Activated CD4-positive, CD25-positive, alpha-beta regulatory T cell treated with anti-CD3 and anti-CD28 coated beads, Interleukin-2, amount 50 U/mL, for 16 hours (primary cell): ENCODE results near the gene SIGLEC6.
"Not testable (repeated sequence)": the region's sequence is repeated elsewhere in the genome, so short reads cannot be mapped to it uniquely, and the experiment has no call there.

Source experiments
- DNase-seq: peaks from one replicate; pipeline ENCODE4 v3.0.0-alpha.2; 2020; ENCODE audit warnings: low read depth, low spot score

SIGLEC6 gene

DNA sequence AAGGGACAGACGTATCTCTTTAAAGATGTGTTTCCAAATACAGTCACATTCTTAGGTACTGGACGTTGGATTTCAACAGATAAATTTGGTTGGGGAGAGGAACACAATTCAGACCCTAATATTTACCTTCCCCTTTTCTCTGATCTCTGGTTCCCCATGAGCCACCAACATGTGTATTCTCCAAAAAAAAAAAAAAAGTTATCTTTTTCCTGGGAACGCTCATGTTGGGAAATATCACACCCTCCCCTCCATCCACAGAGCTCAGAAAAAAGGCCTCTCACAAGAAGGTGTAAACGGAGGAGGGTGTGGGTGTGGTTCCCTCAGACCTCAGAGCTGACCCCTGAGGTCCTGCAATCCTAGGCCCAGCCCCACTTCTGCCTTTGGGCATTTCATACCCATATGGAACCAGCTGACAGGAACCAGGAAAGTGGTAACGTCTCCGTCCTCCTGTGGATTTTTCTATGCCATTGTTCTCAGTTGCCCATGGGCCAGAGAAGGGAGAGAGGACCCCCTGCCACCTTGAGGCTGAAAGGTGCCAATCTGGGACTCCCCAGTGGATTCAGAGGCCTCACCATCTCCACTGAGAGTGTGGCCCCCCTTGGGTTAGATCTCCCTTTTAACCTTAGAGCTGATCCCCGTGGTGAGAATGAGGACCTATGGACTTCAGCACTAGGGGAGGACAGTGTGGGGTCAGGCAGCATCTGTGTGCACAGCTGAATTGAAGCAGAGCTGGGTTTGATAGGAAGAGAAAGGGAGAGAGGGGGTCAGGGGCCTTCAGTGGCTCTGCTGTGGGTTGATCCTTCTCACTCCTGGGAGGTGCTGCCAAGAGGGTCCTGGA, 21.4 kb downstream of the SIGLEC6 start:
- DNase-seq = no peak

DNA sequence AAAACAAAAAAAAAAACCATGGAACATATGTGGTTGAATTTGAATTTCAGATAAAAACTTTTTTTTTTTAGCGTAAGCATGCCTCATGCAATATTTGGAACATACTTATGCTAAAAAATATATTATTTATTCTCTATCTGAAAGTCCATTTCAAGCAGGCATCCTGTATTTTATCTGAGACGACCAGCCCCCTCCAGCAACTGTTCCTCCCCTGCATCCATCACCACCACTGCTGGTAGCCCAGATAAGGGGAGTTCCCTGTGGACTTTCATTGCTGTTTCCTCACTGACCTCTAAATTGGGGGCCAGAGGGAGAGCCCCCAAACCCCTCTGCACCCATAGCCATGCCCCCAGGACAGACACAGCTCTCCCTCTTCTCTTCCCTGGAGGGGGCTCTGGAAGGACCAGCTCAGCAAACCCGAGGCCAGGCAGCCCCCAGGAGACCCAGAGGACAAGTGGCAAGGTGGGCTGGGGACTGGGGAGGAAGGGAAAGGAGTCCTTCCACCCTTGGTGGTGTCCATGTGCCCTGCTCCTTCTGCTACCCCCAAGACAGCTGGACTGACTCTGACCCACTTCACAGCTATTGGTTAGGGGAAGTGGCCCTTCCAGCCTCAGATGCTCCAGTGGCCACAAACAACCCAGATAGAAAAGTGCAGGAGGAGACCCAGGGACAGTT, 23.3 kb downstream of the SIGLEC6 start:
- DNase-seq = no peak

DNA sequence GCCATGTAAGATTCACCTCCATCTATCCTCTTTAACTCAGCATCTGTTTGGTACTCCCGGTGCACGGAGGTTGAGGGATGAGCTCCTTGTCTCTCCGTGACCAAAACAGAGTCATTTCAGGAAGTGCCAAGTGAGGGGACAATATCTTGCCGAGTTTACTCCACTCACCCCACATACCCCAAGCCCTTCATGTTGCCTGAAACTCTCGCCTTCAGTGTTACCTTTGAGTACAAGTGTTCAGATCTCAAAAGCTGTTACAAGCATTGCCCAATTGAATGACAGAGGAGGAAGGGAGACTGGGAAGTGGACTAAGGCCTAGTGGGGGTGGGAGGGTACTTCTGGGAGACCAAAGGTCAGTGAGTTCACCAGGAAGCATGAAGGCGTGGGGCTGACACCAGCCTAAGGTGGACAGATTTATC, 23.8 kb downstream of the SIGLEC6 start:
- no peak for DNase-seq

DNA sequence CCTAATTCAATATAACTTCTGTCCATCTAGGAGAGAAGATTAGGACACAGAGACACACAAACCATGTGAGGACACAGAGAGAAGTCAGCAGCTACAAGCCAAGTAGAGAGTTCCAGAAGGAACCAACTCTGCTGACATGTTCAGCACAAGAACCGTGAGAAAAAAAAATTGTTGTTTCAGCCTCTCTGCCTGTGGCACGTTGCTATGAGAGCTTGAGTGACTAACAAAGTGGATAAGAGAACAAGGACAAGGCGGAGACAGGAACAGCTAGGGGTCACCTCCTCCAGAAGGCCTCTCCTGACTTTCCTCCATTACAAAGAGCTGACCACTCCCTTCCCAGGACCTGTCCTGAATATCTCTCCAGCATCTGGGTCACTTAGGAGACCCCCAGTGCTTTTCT, 24.3 kb downstream of the SIGLEC6 start:
- DNase-seq = no peak

DNA sequence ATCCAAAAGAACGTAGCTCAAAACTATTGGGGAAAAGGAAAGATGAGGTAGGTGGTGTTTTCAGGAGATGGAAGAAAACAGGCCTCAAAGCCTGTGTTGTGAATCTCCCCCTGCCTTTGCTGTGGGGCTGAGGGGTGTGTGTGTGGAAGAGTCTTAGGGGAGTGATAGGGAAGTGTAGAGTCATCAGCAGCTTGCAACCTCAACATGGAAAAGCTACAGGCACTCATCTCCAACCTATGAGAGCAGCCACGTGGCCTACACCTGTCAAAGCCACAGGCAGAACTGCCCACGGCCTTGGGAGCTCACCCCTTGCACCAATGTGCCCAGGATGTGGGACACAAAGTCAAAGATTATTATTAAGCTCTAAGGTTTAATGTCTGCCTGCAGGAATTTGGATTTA, 25.6 kb downstream of the SIGLEC6 start:
- no peak for DNase-seq

DNA sequence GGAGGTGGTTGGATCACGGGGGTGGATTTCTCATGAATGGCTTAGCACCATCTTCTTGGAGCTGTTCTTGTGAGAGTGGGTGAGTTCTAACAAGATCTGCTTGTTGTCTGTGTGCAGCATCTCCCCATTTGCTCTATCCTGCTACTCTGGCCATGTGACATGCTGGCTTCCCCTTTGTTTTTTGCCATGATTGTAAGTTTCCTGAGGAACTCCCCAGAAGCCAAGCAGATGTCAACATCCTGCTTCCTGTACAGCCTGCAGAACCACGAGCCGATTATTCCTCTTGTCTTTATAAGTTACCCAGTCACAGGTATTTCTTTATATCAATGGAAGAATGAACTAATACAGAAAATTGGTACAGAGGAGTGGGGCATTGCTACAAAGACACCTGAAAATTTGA, 27.6 kb downstream of the SIGLEC6 start:
- no peak for DNase-seq

DNA sequence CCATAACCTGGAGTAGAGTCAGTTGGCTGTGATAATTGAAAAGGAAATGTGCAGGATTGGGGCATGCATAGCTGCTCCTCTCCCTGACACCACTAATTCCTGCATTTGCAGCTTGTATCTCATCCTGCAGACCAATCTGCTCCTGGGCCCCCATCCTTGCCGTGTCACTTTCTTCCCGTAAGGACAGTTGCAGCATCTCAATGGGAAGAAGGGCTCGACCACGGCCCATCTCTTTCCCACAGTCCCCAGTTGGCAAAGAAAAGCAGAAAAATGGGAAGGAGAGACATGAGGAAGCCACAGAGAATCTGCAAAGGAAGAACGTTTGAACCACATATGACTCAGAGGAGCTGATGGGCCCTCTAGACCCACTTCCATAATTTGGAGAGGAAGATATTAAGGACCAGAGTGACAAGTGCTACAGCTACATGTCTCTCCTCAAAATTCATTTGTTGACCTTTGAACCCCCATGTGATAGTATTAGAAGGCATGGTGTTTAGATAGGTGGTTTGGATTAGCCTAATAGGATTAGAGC, 28.1 kb downstream of the SIGLEC6 start:
- DNase-seq = no peak

DNA sequence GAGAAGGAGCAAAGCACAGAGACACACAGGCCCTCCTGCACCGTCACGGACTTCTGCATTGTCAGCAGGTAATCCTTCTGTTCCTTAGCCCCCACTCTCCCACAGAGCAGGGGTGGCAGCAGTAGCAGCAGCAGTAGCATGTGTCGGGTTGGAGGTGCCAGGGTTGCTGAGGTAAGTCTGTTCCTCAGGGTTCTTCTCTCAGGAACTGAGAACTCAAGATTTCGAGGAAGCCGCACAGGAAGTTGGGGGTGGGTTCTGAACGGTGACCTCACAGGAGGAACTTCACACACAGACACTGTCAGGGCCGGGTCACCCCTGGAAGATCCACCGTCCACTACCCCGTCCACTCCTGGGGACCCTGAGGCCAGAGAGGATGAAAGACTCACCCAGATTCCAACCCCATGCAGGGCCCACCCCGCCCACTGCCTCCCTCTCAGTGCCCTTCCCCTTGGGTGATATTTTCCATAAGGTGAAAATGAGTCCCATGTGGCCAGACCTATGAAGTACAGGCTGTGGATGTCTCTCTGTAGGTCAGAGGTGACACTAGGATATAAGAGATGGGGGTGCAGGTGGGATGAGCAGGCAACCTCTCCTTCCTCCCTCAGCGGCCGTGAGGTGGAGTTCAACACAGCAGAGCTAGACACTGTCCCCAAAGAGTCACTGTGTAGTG, 29.7 kb downstream of the SIGLEC6 start, which contains the start of gene SIGLEC12:
Gene SIGLEC12, minus strand, starts transcription at position 207 of the 670 bp plus-strand sequence. Its CDS starts 67 bp downstream, at position 140.
- no peak for DNase-seq

DNA sequence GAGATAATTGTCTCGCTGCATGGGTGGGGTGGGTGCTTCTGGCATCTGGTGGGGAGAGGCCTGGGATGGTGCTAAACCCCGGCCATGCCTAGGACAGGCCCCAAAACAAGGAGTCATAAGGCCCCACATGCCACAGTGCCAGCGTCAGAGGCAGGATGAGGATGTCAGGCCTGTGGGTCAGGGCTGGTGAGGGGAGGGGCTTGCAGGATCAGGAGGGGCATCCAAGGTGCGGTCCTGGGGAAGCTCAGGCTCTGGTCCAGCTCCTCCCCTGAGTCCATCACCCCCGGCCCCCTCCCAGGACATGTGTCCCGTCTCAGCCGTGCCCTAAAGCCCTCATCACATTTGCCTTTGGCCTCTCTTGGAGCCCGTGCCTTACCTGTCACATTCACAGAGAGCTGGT, 30.5 kb downstream of the SIGLEC6 start:
- not testable (repeated sequence) for DNase-seq

DNA sequence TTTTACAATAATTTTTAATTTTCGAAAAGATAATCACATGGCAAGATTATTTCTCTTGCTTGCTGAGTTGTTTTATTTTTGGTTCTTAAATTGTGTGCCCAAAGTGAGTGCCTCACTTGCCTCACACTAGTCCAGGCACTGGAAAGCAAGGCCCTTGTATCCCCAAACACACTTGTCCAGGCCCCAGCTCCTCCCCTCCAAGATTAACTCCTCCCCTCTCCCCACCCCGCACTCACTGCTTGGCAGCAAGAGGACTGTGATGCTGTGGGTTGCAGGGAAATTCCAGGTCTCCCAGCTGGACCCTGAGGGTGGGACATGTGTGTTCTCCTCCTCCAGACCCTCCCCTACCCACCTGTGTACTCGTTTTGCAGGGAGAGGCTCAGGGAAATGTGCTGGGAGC, 33.8 kb downstream of the SIGLEC6 start:
- DNase-seq = no peak

DNA sequence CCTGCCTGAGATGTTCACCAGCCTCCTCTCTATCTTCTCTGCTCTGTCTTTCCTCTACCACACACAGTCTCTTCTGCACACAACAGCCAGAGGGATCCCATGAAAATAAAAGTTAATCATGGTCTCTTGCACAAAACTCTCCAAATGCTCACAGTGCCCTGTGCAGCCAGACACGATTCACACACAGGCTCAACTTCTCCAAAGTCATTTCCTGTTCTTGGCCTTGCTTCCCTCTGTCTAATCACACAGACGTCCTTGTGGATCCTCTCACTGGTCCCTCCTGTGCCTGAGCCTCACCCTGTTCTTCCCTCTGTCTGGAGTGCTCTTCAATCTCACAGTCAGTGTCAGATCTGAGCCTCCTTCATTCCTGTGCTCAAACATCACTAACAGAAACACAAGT, 37.7 kb downstream of the SIGLEC6 start:
- DNase-seq = no peak

DNA sequence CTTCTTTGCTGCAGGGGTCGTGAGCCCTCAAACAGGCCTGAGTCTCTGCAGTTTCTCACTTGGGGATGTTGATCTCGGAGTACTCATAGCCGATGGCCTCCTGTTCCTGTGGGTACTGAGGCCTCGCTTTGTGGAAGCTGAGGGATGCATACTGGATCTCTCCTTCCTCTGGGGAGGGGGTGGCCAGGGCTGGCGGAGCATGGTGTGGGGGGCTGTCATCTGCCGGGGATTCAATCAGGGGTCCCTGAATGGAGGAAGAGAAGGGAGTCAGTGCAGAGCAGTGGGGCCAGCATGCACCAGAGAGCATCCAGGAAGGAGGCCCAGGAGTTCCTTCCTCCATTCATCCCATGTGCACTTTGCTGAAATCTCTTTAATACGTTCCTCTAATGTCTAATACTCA, 39.9 kb downstream of the SIGLEC6 start:
- no peak for DNase-seq

DNA sequence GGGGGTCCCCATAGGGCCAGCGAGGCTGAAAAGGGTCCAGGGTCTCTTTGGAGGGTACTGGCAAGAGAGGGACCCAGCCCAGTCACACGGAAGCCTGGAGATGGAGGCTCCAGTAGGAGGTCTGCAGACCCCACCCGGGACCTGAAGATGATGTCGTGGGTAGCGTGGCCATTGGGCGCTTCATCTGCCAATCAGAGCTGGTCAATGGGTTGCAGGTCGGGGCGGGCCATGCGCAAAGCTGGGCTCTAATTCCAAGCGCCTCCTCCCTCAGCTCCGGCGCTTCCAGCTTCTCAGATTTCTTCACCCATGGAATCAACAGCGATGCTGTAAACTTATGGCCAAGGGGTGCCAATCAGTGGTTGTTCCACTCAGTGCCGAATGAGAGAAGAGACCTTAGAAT, 40.8 kb downstream of the SIGLEC6 start:
- DNase-seq = no peak

DNA sequence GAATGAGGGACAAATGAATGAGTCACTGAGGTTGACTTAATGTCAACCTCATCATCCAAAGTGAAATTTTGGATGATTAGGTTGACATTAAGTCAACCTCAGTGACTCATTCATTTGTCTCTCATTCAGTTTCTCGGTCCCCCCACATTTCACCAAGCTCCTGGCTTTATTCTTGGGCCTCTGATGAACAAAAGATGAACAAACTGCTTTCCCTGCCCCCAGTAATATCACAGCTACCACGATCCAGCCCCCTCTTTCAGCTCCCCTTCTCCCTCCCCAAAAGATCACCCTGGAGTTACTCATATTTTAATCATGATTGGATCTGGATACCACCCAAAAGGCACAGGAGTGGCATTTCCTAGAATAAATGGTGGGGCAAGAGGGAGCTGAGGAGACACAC, 42.4 kb downstream of the SIGLEC6 start:
- DNase-seq = no peak

DNA sequence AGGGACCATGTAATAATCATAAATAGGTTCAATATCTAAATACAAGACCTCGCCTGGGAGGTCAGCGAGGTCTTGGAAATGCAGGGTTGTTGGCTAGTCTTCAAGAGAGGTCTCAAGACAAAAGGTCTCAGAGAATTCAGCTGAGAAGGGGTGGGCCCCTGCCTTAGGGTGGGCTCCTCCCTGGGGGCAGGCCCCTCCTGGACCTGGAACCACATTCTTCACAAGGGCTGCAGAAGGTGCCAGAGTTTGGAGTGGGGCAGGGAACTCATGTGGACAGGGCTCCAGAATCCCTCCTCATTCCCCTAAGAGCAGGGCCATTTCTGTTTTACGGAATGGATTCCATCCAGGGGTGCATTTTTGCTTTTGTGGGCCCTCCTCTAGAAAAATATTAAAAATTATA, 43.0 kb downstream of the SIGLEC6 start:
- DNase-seq = no peak

DNA sequence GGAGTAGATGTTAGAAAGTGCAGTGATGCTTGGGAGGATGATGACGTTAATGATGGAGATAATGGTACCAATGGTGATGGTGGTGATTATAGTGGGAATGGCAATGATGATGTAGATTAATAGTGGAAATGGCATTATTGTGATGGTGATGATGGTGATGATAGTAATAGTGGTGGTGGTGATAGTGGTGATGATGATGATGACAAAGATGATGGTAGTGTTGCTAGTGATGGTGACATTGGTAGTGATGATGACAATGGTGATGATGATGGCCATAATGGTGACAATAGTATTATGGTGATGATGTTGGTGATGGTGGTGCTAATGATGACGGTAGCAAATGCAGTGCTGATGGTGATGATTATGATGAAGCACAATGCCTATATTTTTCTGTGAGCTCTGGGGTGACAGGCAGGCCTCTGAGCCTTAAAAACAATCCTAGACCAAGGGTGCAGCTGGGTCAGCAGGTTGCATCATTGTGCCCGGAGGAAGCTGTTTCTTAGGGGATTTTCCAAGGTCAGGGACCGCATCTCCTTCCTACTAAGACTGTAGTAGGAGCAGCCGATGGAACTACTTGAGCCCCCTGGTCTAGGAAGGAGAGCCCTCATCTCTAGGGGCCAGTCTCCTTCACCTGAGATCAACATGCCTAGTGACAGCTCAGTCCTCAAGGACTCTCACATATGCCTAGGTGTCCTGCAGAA, 45.4 kb downstream of the SIGLEC6 start:
- no peak for DNase-seq

DNA sequence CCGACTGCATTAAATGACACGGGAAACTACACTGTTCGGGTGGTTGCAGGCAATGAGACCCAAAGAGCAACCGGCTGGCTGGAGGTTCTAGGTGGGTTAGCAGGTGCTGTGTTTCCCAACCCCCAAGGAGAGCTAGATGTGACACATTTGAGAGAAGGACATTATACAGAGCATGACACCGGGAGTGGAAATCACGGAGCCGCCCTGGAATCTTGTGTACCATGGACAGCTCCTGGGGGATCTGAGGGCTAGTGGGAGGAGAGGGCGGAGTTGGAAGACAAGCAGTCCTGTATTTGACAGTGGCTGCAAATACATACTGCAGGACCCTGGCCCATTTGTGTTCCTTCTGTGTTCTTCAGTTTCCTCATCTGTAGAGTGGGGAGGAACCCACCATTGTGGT, 50.9 kb downstream of the SIGLEC6 start:
- DNase-seq = no peak

DNA sequence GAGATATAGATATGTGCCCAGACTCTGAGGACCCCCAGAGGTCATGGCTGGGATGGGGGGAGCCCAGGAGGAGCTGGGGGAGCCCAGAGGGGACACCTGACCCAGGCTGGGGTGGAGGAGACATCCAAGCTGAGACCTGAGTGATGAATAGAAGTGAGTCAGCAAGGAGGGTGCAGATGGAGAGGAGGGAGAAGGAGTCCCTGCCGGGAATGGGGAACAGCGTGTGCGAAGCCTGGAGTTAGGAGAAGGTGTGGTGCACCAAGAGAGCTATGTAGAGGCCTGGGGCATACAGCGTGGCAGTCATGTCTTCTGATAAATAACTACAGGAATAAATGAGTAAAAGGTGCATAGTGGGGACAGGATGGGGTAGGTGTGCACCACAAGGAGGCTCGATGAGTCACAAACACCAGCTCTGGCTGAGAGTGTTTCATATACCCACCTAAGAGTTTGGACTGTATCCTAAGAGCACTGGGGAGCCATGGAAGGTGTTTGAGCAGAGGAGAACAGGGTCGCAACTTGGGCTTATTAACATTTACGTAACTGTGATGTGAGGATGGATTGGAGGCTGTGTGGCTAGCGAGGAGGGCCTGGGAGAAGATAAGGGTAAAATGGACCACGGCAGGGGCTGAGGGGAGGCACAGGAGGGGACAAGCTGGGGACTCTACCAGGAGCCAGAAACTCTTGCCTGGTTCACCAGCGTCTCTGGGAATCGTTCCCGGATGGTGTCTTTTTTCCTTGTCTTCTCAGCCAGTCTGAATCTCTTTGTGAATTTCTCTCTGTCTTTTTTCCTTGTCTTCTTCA, 51.7 kb downstream of the SIGLEC6 start:
- DNase-seq = no peak

DNA sequence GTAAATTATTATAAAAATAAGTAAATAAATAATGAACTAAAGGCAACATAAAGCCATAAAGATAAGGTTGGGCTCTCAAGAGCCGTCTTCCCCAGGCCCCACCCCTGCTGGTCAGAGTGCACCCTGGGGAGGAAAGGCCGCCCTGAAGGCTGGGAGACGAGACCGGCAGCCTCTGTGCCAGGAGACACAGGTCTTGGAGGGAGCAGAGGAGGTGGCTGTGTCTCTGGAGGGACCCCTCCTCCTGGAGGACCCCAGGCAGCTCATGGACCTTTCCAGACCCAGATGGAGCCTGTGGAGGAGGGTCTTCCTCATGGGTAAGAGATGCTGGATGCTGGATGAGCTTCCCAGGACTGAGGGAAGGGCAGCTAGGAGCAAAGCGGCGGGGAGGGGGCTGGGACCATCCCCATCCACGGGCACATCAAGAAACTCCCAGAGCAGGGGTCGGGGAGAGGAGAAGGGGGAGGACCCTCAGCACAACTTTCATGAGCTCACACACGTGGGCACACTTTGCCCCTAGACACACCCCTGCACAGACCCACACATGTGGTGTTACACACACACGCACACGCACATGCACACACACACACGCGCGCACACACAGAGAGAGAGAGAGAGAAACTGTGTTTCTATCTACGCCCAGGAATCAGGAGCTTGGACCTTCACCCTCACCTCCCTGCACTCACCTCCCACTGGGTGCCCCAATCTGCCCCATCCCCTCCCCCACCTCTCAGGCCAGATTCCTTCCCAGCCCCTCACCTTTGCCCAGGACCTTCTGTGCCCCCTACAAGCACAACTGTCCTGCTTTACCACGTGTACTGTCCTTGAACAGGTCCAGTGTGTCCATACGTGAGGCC, 52.9 kb downstream of the SIGLEC6 start, which contains the start of gene CEACAM18:
Gene CEACAM18, plus strand, starts transcription at position 159 of the 854 bp plus-strand sequence.
- DNase-seq = no peak

DNA sequence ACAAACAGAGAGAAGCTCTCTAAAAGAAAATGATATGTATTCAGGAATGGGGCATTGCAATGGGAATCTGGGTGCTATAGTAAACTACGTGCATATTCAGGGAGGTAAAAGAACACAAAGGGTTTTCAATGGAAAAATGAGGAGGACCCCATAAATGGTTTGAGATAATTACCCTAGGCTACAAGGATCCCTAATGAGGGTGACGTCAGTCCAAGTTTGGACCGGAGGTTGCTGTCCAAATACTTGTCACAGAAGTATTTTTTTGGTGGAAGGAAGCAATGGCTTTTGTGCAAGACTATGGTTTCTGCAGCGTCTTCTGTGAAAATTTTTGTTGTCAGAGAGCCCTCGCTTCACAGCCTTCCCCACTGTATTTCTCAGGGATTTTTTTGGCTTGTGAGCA, 54.1 kb downstream of the SIGLEC6 start:
- no peak for DNase-seq
